CD14-positive monocyte (primary cell): Measurements from ENCODE around the gene KIF13A. TPM values are rescaled to one million over a fixed set of nuclear protein-coding genes. Genes with fewer than 3 reads are reported as not detected.

Source experiments
- DNase-seq, 3 donors: peaks; one replicate each; pipeline ENCODE4 v3.0.0-alpha.2; 2011 to 2022
- H2AFZ ChIP-seq: 2 replicates; pipeline ENCODE4 v1.6.0; 2012; ENCODE audit warnings: mild to moderate bottlenecking, low read depth, low read length, inconsistent platforms; ENCODE audit not compliant: insufficient read depth, poor library complexity, severe bottlenecking
- H3K27ac ChIP-seq, 2 donors: 1 replicate in 1 of 2; 2 replicates in 1 of 2; pipeline ENCODE4 v1.5.1; 2012 to 2013; ENCODE audit warnings: low read length in 2 of 2, control low read depth in 1 of 2, inconsistent platforms in 1 of 2, low read depth in 1 of 2, mild to moderate bottlenecking in 1 of 2
- H3K27me3 ChIP-seq, 2 donors: one replicate each; pipeline versions ENCODE4 v1.6.0 to v1.6.1; 2011 to 2013; ENCODE audit warnings: low read length in 2 of 2; ENCODE audit not compliant: control insufficient read depth in 2 of 2, insufficient read depth in 2 of 2
- H3K36me3 ChIP-seq, 2 donors: replicated peaks in 1 of 2; 1 replicate in 1 of 2; 2 replicates in 1 of 2; pipeline versions ENCODE4 v1.5.1 to v1.6.1; 2012 to 2013; ENCODE audit warnings: low read length in 2 of 2, control low read depth in 1 of 2, inconsistent platforms in 1 of 2, mild to moderate bottlenecking in 1 of 2; ENCODE audit not compliant: insufficient read depth in 2 of 2, control insufficient read depth in 1 of 2
- H3K4me1 ChIP-seq, 2 donors: 1 replicate in 1 of 2; 2 replicates in 1 of 2; pipeline versions ENCODE4 v1.5.1 to v1.6.1; 2012 to 2013; ENCODE audit warnings: low read length in 2 of 2, control low read depth in 1 of 2, inconsistent platforms in 1 of 2, mild to moderate bottlenecking in 1 of 2, moderate library complexity in 1 of 2; ENCODE audit not compliant: insufficient read depth in 2 of 2, control insufficient read depth in 1 of 2
- H3K4me2 ChIP-seq: replicated peaks from 2 replicates; pipeline ENCODE3; 2012; ENCODE audit warnings: low read length, moderate library complexity, mild to moderate bottlenecking; ENCODE audit not compliant: poor library complexity, severe bottlenecking; ENCODE audit errors: extremely low read depth
- H3K4me3 ChIP-seq, 3 experiments: fragments of 200-600 bp in 1 of 3; sonication (generic) in 1 of 3; replicated peaks in 1 of 3; 1 replicate in 2 of 3; 2 replicates in 1 of 3; pipeline ENCODE4 v1.5.1; 2011 to 2013; ENCODE audit warnings: low read length in 3 of 3, mild to moderate bottlenecking in 3 of 3, control low read depth in 2 of 3, low read depth in 2 of 3, inconsistent platforms in 1 of 3, moderate library complexity in 1 of 3
- H3K79me2 ChIP-seq: 2 replicates; pipeline ENCODE4 v1.6.0; 2012; ENCODE audit warnings: mild to moderate bottlenecking, control low read depth, inconsistent platforms, low read length, moderate library complexity; ENCODE audit not compliant: insufficient read depth
- H3K9ac ChIP-seq: 2 replicates; pipeline ENCODE4 v1.6.0; 2017; ENCODE audit warnings: low read length, mild to moderate bottlenecking; ENCODE audit not compliant: insufficient read depth, poor library complexity, severe bottlenecking
- H3K9me3 ChIP-seq, 2 donors: replicated peaks in 1 of 2; 1 replicate in 1 of 2; 2 replicates in 1 of 2; pipeline versions ENCODE4 v1.5.1 to v1.6.1; 2012 to 2013; ENCODE audit warnings: low read length in 2 of 2, control low read depth in 1 of 2; ENCODE audit not compliant: control insufficient read depth in 1 of 2, insufficient read depth in 1 of 2
- H4K20me1 ChIP-seq: 2 replicates; pipeline ENCODE4 v1.6.0; 2012; ENCODE audit warnings: mild to moderate bottlenecking, low read length, control low read depth, moderate library complexity; ENCODE audit not compliant: insufficient read depth
- H3K27ac Mint-ChIP-seq, 7 donors: one replicate each; pipeline ENCODE4 v1.8.0; 2020; ENCODE audit warnings: mild to moderate bottlenecking in 7 of 7, mixed read lengths in 7 of 7, moderate library complexity in 6 of 7, inconsistent platforms in 2 of 7
- H3K27me3 Mint-ChIP-seq, 3 donors: one replicate each; pipeline ENCODE4 v1.8.0; 2021 to 2022; ENCODE audit warnings: low read depth in 3 of 3, mild to moderate bottlenecking in 3 of 3, mixed read lengths in 3 of 3, moderate library complexity in 3 of 3, inconsistent platforms in 1 of 3
- H3K36me3 Mint-ChIP-seq, 2 donors: one replicate each; pipeline ENCODE4 v1.8.0; 2020; ENCODE audit warnings: mixed read lengths in 2 of 2, inconsistent platforms in 1 of 2, mild to moderate bottlenecking in 1 of 2
- H3K4me1 Mint-ChIP-seq: one replicate; pipeline ENCODE4 v1.8.0; 2020; ENCODE audit warnings: mild to moderate bottlenecking, mixed read lengths
- H3K4me3 Mint-ChIP-seq, 2 donors: one replicate each; pipeline ENCODE4 v1.8.0; 2020; ENCODE audit warnings: mild to moderate bottlenecking in 2 of 2, mixed read lengths in 2 of 2, moderate library complexity in 1 of 2
- H3K9me3 Mint-ChIP-seq, 7 donors: one replicate each; pipeline ENCODE4 v1.8.0; 2020 to 2022; ENCODE audit warnings: mixed read lengths in 7 of 7, mild to moderate bottlenecking in 6 of 7, moderate library complexity in 6 of 7, inconsistent platforms in 2 of 7
- WGBS: methylation state at CpG from one replicate; pipeline ENCODE4 v1.1.5; 2013; ENCODE audit warnings: missing lambda C conversion rate; ENCODE audit not compliant: insufficient coverage; 5-methylcytosine and 5-hydroxymethylcytosine counted together
- intact Hi-C, 2 donors: fragments of 100-400 bp; cut with micrococcal nuclease; formaldehyde crosslinking; loops; one replicate each; pipeline versions ENCODE4 v1.15.0 to v1.15.1; 2023
- polyA plus RNA-seq, 3 donors: library from polyadenylated mRNA; depleted of rRNA in 1 of 3; unstranded in 2 of 3; stranded (reverse) in 1 of 3; fragments of 300-500 nt in 2 of 3; fragments of >200 nt in 1 of 3; fragmentation: Illumina TruSeq in 2 of 3; gene quantifications; 1 replicate in 2 of 3; 2 replicates in 1 of 3; pipeline ENCODE4 v1.2.3, GENCODE V29; 2012 to 2021
- TF ChIP-seq, protein P1 (sequence below): fragments of 200-600 bp; IDR thresholded peaks from one replicate; pipeline ENCODE4 v1.8.0; 2022; ENCODE audit warnings: antibody characterized with exemption, mild to moderate bottlenecking

KIF13A gene
- polyA plus RNA-seq, 3 donors = 2.9 to 28.4 (median 6.0) TPM

DNA sequence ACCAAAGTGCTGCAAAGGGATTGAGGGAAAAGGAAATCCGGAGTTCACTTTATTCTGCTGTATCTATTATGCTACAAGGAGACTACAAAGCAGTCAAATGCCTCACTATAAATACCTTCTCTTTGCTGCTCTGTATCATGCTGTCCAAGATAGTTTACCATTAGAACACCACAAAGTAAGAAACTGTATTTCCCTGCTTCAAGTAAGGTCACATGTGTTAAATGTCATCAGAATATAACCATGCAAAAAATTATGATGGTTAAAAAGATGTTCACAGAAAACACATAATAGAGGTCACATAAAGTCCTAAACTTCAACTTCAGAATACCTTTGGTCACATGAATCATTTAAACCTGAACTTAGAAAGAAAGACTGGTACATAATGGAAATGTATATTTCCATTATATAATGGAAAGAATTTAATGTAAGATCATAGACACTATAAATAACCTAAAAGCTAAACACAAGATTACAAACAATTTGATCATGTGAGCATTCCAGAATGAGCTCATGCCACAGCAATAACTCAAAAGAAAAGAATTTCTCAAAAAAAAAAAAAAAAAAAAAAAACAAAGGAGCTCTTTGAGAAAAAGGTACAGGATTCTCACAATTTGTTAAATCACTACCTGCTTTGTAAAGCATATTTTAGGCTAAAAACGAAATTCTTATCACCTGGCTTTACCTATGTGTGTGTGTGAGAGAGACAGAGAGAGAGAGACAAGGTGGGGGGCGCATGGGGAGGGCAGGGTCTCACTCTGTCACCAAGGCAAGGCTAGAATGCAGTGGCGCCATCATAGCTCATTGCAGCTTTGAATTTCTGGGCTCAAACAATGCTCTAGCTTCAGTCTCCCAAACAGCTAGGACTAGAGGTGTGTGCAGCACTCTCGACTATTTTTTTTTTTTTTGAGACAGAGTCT lies 58.7 kb downstream of the KIF13A start:
- peaks cover 0 to 13% of the 10 kb centered on the region in 2 donors for H3K36me3 ChIP-seq
- H4K20me1 ChIP-seq = peaks cover 12% of the 10 kb centered on the region
- Mint-ChIP-seq H3K36me3 (peaks cover 8 to 18% of the 10 kb centered on the region in 2 donors), H3K27me3 (peaks cover 0 to 2% (median 2%) of the 10 kb centered on the region in 3 donors), H3K4me3 (no peak overlapping the region), H3K27ac (peak overlapping the region in 2 of 7 donors; percentile 24 to 79), H3K9me3 (peaks cover 0 to 2% (median 0%) of the 10 kb centered on the region in 7 donors), H3K4me1 (peaks cover 48% of the 10 kb centered on the region)
- TF ChIP-seq, protein P1, sequence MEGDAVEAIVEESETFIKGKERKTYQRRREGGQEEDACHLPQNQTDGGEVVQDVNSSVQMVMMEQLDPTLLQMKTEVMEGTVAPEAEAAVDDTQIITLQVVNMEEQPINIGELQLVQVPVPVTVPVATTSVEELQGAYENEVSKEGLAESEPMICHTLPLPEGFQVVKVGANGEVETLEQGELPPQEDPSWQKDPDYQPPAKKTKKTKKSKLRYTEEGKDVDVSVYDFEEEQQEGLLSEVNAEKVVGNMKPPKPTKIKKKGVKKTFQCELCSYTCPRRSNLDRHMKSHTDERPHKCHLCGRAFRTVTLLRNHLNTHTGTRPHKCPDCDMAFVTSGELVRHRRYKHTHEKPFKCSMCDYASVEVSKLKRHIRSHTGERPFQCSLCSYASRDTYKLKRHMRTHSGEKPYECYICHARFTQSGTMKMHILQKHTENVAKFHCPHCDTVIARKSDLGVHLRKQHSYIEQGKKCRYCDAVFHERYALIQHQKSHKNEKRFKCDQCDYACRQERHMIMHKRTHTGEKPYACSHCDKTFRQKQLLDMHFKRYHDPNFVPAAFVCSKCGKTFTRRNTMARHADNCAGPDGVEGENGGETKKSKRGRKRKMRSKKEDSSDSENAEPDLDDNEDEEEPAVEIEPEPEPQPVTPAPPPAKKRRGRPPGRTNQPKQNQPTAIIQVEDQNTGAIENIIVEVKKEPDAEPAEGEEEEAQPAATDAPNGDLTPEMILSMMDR = no peak
- WGBS = 94% methylated on average over 2 of the region's 5 CpGs
- peaks cover 42 to 44% of the 10 kb centered on the region in 2 donors for H3K4me1 ChIP-seq
- H3K4me3 ChIP-seq = no peak overlapping the region
- no peak for DNase-seq
- H3K79me2 ChIP-seq = peaks cover 70% of the 10 kb centered on the region
- H3K9ac ChIP-seq = no peak overlapping the region
- no peak overlapping the region for H3K4me2 ChIP-seq
- H2AFZ ChIP-seq = no peak overlapping the region
- intact Hi-C loops = no loop called here
- no peaks in the 10 kb centered on the region for H3K27me3 ChIP-seq
- H3K9me3 ChIP-seq = no peaks in the 10 kb centered on the region
- no peak overlapping the region for H3K27ac ChIP-seq

DNA sequence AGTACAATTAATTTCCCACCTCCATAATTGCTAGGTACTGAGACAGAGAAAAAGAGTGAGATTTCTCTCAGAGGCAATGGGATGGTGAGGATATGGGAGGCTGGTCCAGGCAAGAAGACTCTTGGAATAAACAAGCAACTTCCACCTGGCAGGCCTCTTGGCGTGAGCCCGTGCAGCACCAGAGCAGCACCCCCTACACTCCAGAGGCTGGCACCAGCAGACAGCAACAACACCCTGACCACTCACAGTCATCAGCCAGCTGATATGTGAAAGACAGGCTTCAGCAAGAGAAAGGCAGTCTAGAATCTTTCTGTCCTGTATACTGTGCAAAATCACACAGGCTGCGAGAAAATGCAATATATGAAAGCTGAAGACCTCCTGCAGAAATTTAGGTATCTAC lies 59.7 kb downstream of the KIF13A start:
- TF ChIP-seq, protein P1 = no peak
- Histone ChIP-seq H2AFZ (no peak overlapping the region), H3K4me3 (no peak overlapping the region), H3K4me1 (peaks cover 31 to 33% of the 10 kb centered on the region in 2 donors), H3K27ac (no peak overlapping the region), H3K4me2 (no peak overlapping the region), H3K79me2 (peaks cover 72% of the 10 kb centered on the region), H3K36me3 (peaks cover 0 to 13% of the 10 kb centered on the region in 2 donors), H3K9me3 (no peaks in the 10 kb centered on the region), H3K9ac (no peak overlapping the region), H3K27me3 (no peaks in the 10 kb centered on the region), H4K20me1 (peaks cover 12% of the 10 kb centered on the region)
- 100% methylated on average over 2 of the region's 3 CpGs for WGBS
- DNase-seq = no peak
- H3K9me3 Mint-ChIP-seq = peaks cover 0 to 2% (median 0%) of the 10 kb centered on the region in 7 donors
- H3K27me3 Mint-ChIP-seq = peaks cover 0 to 2% (median 2%) of the 10 kb centered on the region in 3 donors
- peaks cover 8 to 18% of the 10 kb centered on the region in 2 donors for H3K36me3 Mint-ChIP-seq
- H3K4me1 Mint-ChIP-seq = peaks cover 37% of the 10 kb centered on the region
- H3K27ac Mint-ChIP-seq = no peak overlapping the region
- no peak overlapping the region for H3K4me3 Mint-ChIP-seq
- intact Hi-C loops = no loop called here
